AML-193 (cell line): ENCODE measurements around the gene MAP4K5.
"Not testable (repeated sequence)": the region's sequence is repeated elsewhere in the genome, so short reads cannot be mapped to it uniquely, and the experiment has no call there.

Experiments
- DNase-seq, 2 experiments: peaks; one replicate each; lab custom pipeline; 2025; lab: John Stamatoyannopoulos, UW

The MAP4K5 gene

GRCh38 chr14:50531595-50532501 lies 521 bp downstream of the MAP4K5 start:
- DNase-seq, result peak in 1 of 2 experiments; percentile 10

GRCh38 chr14:50530794-50531365 lies 1.5 kb downstream of the MAP4K5 start:
- DNase-seq, result no peak

GRCh38 chr14:50530358-50530757 lies 2.0 kb downstream of the MAP4K5 start:
- no peak for DNase-seq

DNA sequence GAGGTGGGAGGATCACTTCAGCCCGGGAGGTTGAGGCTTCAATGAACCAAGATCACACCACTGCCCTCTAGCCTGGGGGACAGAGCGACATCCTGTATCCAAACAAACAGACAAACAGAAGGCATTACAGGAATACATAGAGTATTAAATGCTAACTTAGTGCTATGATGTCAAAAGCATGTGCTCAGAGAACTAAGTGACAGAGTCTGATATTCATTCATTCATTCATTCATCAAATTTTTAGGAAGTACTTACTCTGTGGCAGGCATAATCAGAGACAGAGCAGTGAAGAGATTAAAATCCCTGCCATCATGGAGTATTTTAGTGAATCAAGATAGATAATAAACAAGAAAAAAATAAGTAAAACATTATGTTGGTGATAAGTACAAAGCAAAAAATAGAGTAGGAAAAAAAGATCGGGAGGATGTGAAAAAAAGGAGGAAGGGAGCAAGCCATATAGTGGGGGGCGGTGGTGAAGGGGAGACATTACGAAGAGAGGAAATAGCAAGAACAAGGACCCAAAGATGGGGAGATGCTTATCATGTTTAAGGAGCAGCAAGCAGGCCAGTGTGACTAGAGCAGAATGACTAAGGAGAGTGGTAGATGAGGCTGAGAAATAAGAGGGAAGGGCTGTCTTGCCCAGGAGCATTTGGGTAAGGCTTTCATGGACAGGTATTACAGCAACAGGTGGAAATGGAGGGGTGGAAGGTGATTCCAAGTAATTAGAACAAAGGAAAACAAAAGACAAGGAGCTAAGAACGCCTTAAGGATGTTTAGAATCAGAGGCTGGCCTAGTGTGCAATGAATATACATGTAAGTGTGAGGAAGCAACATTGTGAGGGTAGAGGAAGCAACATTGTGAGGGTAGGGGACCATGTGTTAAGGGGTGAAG lies 2.8 kb downstream of the MAP4K5 start:
- DNase-seq, result peak in 1 of 2 experiments; percentile 8

- no peak for DNase-seq
Measured at GRCh38 chr14:50528000-50528399, 4.4 kb downstream of the MAP4K5 start.

DNA sequence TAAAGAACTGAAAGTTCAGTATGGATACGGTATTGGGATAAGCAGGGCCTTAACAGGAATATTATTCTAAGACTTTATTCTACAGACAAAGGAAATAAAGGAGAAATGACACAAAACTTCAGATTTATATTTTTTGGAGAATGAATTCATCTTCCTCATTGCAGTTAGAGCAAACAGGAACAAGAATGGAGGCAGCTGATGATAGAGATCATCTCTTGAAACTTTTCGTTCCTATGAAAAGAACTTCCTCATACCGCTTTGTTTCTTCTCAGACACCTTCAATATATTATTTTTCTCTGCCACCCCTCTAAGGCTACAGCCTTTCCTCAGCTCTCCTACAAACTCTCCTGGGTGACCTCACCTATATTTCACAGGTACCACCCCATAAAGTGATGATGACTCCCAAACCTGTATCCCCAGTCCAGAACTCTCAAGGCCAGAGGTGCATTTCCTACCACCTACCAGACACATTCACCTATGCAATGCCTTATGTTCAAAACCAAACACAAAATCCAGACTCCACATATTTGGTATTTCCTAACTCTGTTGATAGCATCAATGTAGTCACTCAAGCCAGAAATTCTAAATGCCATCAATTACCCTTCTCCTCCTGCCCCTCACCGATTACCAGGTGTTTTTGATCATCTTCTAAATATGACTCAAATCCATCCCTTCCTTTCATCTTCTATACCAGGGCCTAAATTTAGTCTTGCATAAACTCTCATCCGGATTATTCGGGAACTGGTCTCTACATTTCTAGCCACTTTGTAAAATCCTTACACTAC lies 7.4 kb downstream of the MAP4K5 start:
- peak; percentile 26 to 37 for DNase-seq

- DNase-seq, result no peak
Measured at GRCh38 chr14:50524060-50524459, 8.3 kb downstream of the MAP4K5 start.

DNA sequence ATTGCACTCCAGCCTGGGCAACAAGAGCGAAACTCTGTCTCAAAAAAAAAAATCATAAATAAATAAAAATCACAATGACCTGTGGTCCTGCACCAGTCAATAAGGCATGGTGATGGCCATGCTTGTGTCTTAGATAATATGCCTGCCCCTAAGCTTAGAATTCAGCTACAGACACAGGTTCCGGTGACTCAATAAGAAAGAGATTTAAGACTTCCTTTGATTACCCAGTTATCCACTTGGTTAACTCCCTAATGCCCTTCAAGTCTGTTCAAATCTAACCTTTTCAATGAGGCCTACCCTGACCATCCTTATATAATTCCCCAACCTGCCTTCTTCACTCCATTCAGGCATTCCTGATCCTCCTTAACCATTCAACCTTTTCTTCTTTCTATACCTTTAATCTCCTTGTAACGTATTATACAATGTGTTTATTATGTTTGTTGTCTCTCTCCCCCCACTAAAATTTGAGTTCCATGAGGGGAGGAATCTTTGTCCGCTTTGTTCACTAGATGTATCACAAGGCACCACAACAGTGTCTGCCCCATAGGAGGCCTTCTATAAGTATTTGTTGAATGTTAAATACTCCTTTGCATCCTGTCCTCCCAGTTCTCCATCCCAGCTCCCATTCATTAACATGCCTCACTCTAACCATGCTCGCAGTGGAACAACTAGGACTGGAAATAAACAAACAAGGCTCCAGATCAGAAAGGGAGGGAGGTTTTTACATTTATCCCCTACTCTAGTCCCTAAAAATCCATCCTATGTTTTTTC lies 8.9 kb downstream of the MAP4K5 start:
- no peak for DNase-seq

GRCh38 chr14:50521912-50522341 lies 10.4 kb downstream of the MAP4K5 start:
- no peak for DNase-seq

DNA sequence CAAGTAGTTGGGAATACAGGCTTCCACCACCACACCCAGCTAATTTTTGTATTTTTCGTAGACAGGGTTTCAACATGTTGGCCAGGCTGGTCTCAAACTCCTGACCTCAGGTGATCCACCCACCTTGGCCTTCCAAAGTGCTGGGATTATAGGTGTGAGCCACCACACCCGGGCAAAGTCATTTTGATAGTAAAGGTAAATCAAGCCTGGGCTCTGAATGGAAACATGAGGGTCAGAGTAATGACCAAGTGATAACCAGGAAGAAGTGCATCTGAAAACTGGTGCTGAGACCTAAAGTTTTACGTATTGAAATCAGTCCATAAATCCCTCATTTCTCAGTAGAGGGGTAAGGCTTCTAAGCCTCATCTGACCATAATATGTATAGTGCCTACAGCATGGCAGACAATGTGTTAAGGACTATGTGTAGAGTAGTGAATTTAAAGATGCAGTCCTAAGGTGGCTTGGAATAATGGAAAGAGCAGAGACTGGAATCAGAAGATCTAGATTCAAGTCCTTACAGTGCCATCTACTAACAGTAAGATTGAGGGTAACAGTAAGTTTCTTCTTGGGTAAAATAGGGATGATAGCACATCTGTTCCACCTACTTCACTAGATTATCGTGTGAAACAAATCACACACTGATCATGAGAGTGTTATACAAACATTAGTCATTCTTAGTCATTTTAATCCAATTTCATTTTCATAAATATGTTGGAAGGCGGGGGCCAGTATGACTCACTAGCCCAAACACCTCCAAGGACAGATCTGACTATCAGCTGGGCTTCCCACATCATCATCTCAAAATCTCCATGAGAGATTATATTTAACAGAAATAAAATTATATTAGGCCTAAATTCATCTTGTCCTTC lies 11.2 kb downstream of the MAP4K5 start:
- no peak for DNase-seq

- no peak for DNase-seq
Measured at GRCh38 chr14:50516091-50516490, 16.3 kb downstream of the MAP4K5 start.

- no peak for DNase-seq
Measured at GRCh38 chr14:50512463-50512862, 19.9 kb downstream of the MAP4K5 start.

DNA sequence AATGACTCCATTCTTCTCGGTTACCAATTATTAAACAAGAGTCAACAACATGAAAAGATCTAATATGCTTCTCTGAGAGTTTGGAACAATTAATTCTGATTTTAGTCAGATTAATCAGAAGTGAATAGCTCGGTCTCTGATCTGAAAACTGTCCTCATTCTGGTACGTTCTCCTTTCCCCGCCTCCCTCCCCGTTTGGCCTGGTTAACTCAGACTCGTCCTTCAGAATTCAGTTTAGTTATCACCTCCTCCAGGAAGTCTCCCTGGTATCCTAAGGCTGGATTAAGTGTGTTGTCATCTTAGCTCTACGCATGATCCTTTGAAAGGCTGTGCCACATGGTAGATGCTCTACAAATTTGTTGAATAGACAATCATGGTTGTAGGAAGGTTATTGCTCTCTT lies 22.2 kb downstream of the MAP4K5 start:
- DNase-seq, result no peak

DNA sequence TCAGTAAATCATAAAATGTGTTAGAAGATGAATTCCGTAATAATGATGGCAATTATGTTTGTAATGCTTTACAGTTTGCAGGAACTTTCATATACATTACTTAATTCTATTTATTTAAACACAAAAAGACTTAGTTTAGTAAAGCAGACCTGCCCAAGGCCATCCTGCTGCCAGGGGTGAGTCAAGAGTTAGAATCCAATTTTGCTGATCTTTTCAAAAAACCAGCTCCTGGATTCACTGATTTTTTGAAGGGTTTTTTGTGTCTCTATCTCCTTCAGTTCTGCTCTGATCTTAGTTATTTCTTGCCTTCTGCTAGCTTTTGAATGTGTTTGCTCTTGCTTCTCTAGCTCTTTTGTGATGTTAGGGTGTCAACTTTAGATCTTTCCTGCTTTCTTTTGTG lies 25.3 kb downstream of the MAP4K5 start:
- DNase-seq, result not testable (repeated sequence)

- DNase-seq, result no peak
Measured at GRCh38 chr14:50501642-50502041, 30.7 kb downstream of the MAP4K5 start.

DNA sequence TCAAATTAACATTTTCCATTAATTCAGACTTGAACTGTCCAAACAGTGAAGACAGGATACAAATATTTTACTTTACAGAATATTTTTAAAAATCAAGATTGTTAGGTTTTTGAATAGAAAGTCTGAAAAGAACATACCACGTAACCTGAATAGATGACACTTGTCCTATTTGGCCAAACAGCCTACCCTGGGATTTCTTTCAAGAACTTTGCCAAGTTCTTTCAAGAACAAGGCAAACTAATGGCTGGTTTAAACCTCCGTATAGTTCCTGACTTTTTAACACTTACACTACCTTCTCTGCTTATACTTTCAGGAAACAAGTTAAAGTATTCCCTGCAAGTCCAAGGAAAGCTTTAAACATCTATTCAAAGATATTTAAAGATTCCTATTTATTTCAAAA lies 35.0 kb downstream of the MAP4K5 start:
- no peak for DNase-seq

GRCh38 chr14:50489851-50490250 lies 42.5 kb downstream of the MAP4K5 start:
- DNase-seq, result no peak

- DNase-seq, result no peak
Measured at GRCh38 chr14:50488521-50488920, 43.8 kb downstream of the MAP4K5 start.

DNA sequence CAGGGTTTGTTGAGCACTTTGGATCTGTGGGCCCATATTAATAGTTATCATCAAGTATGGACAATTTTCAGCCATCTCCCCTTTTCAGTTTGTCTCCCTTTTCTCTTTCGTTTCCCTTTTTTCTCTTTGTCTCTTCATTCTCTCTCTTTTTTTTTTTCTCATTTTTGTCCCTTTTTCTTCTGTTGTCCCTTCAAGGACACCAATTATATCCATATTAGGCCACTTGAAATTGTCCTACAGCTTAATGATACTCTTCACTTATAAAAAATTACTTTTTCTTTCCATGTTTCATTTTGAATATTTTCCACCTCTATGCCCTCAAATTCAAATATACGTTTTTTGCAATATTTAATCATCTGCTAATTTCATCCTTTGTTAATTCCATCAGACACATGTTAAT lies 53.3 kb downstream of the MAP4K5 start:
- no peak for DNase-seq

DNA sequence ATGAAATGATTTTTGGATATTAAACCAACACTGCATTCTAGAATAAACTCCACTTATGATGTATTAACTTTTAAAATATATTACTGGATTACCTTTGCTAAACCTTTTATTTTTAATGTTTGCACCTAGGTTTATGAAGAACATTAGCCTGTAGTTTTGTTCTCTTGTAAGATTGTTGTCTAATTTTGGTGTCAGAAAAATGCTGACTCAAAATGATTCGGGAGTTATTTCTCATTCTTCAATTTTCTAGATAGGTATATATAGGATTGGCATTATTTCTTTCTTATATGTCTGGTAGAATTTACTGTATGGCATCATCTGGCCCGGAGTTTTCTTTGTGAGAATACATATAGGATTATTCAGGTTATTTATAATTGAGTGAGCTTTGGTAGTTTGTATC lies 54.6 kb downstream of the MAP4K5 start:
- DNase-seq, result no peak
